K562 (cell line): ENCODE data around the gene CDH3. TPM values are rescaled to one million over a fixed set of nuclear protein-coding genes. Genes with fewer than 3 reads are reported as not detected.

Experiments
- ATAC-seq: fragments of 200-7000 bp; cut with Tn5 transposase; 3 replicates; pipeline ENCODE4 v1.9.1; 2020; ENCODE audit warnings: moderate library complexity
- BruUV-seq: library from RNA; stranded (reverse); fragments of 400-500 nt; replicated peaks from 2 replicates; lab custom pipeline; 2021; lab: Mats Ljungman, UMichigan
- CTCF ChIA-PET: fragments of 300-600 bp; formaldehyde crosslinking; extraction: SDS; loops from one replicate; lab custom pipeline; 2021; ENCODE audit warnings: low intra/inter-chr PET ratio; lab: Yijun Ruan, JAX
- POLR2A ChIA-PET: fragments of 300-600, 350-650 bp; sonication (Branson Sonifier 250); formaldehyde crosslinking; extraction: SDS; loops from one replicate; lab custom pipeline; 2021; ENCODE audit warnings: antibody characterized with exemption, inconsistent platforms; lab: Yijun Ruan, JAX
- DNase-seq, 4 experiments: peaks; one replicate each; pipeline versions ENCODE4 v3.0.0 to v3.0.0-alpha.2; 2011 to 2018; ENCODE audit warnings: low spot score in 3 of 4, mixed read lengths in 3 of 4; ENCODE audit errors: extremely low read depth in 1 of 4
- FAIRE-seq: peaks from 2 replicates; lab custom pipeline; 2011; peaks lifted over from hg19 to GRCh38; lab: Jason Lieb, UNC
- H2AFZ ChIP-seq: 2 replicates; pipeline ENCODE4 v1.6.0; 2011; ENCODE audit warnings: low read depth, low read length, control low read depth, inconsistent platforms
- H3K27ac ChIP-seq: fragments of 200-600 bp; 3 replicates; pipeline ENCODE4 v1.8.0; 2011; ENCODE audit warnings: low read depth, mild to moderate bottlenecking, control low read depth, inconsistent platforms, low read length, moderate library complexity, mixed read lengths; ENCODE audit errors: extremely low read depth
- H3K27me3 ChIP-seq, 2 experiments: fragments of 300-600 bp in 1 of 2; 2 replicates in 1 of 2; 3 replicates in 1 of 2; pipeline versions ENCODE4 v1.6.0 to v1.8.0; 2011; ENCODE audit warnings: inconsistent platforms in 2 of 2, low read length in 2 of 2, mild to moderate bottlenecking in 1 of 2, mixed read lengths in 1 of 2, moderate library complexity in 1 of 2; ENCODE audit not compliant: control insufficient read depth in 2 of 2, insufficient read depth in 2 of 2
- H3K36me3 ChIP-seq: fragments of 300-600 bp; 3 replicates; pipeline ENCODE4 v1.8.0; 2011; ENCODE audit warnings: mild to moderate bottlenecking, low read length, inconsistent platforms; ENCODE audit not compliant: control insufficient read depth, insufficient read depth
- H3K4me1 ChIP-seq, 2 experiments: fragments of 200-600 bp in 1 of 2; replicated peaks in 1 of 2; 2 replicates in 1 of 2; 3 replicates in 1 of 2; pipeline versions ENCODE4 v1.5.1 to v1.8.0; 2011; ENCODE audit warnings: inconsistent platforms in 2 of 2, low read length in 2 of 2, mild to moderate bottlenecking in 1 of 2, mixed read lengths in 1 of 2, moderate library complexity in 1 of 2; ENCODE audit not compliant: control insufficient read depth in 2 of 2, insufficient read depth in 2 of 2
- H3K4me2 ChIP-seq: 2 replicates; pipeline ENCODE4 v1.6.1; 2011; ENCODE audit warnings: low read length, control low read depth, inconsistent platforms, mixed read lengths; ENCODE audit not compliant: insufficient read depth
- H3K4me3 ChIP-seq: fragments of 200-600 bp; sonication (generic), shearing (Covaris generic); 2 replicates; pipeline ENCODE4 v1.5.1; 2016; ENCODE audit warnings: control low read depth, inconsistent platforms
- H3K79me2 ChIP-seq: fragments of 200-600 bp; 3 replicates; pipeline ENCODE4 v1.8.0; 2011; ENCODE audit warnings: low read length, inconsistent platforms; ENCODE audit not compliant: control insufficient read depth, insufficient read depth
- H3K9ac ChIP-seq, 2 experiments: 2 replicates each; pipeline versions ENCODE4 v1.6.0 to v1.6.1; 2011; ENCODE audit warnings: low read depth in 2 of 2, low read length in 2 of 2, control low read depth in 1 of 2, inconsistent platforms in 1 of 2, mild to moderate bottlenecking in 1 of 2, mixed read lengths in 1 of 2; ENCODE audit not compliant: insufficient read depth in 1 of 2
- H3K9me1 ChIP-seq: one replicate; pipeline ENCODE4 v1.6.0; 2011; ENCODE audit warnings: inconsistent platforms, mild to moderate bottlenecking, low read length, moderate library complexity; ENCODE audit not compliant: control insufficient read depth, insufficient read depth
- H3K9me3 ChIP-seq: replicated peaks from 2 replicates; pipeline ENCODE4 v1.5.1; 2011; ENCODE audit warnings: low read depth, low read length, inconsistent platforms; ENCODE audit not compliant: control insufficient read depth, insufficient read depth
- H4K20me1 ChIP-seq: replicated peaks from 2 replicates; pipeline ENCODE4 v1.6.1; 2011; ENCODE audit warnings: low read length, inconsistent platforms, mixed read lengths; ENCODE audit not compliant: control insufficient read depth, insufficient read depth
- C11orf30 ChIP-seq: fragments of 450-650 bp; IDR thresholded peaks from 2 replicates; pipeline ENCODE4 v1.6.1; 2016; ENCODE audit warnings: low read depth, mild to moderate bottlenecking
- CCAR2 ChIP-seq: fragments of 200-400 bp; formaldehyde crosslinking; IDR thresholded peaks from 2 replicates; pipeline ENCODE4 v1.6.1; 2017; ENCODE audit warnings: mild to moderate bottlenecking, low read depth, low read length
- DNMT1 ChIP-seq: fragments of 450-650 bp; IDR thresholded peaks from 2 replicates; pipeline ENCODE4 v1.6.1; 2016; ENCODE audit warnings: antibody characterized with exemption, mild to moderate bottlenecking
- IRF9 ChIP-seq: fragments of 450-650 bp; IDR thresholded peaks from 2 replicates; pipeline ENCODE4 v1.6.1; 2016; ENCODE audit warnings: missing biosample characterization, missing genetic modification characterization
- PBX2 ChIP-seq, 2 experiments: IDR thresholded peaks in 1 of 2; conservative IDR thresholded peaks in 1 of 2; 2 replicates each; pipeline ENCODE4 v1.6.1; 2016; ENCODE audit warnings: low read depth in 2 of 2, mild to moderate bottlenecking in 1 of 2, missing compliant biosample characterization in 1 of 2, missing genetic modification characterization in 1 of 2, moderate library complexity in 1 of 2
- RBM34 ChIP-seq: fragments of 200-400 bp; formaldehyde crosslinking; IDR thresholded peaks from 2 replicates; pipeline ENCODE4 v1.6.1; 2018; ENCODE audit warnings: low read length, borderline replicate concordance; ENCODE audit not compliant: insufficient read depth
- SIN3A ChIP-seq, 2 experiments: fragments of 150-350 bp in 1 of 2; IDR thresholded peaks; 2 replicates each; pipeline ENCODE4 v1.6.1; 2011 to 2016; ENCODE audit warnings: borderline replicate concordance in 2 of 2, low read depth in 2 of 2, low read length in 2 of 2, mild to moderate bottlenecking in 2 of 2, moderate library complexity in 2 of 2; ENCODE audit not compliant: control insufficient read depth in 1 of 2
- SMC3 ChIP-seq: conservative IDR thresholded peaks from 2 replicates; pipeline ENCODE4 v1.6.1; 2011; ENCODE audit warnings: low read depth, low read length, improper control_type of control experiment; ENCODE audit not compliant: insufficient read depth
- THRAP3 ChIP-seq: fragments of 450-650 bp; IDR thresholded peaks from 2 replicates; pipeline ENCODE4 v1.6.1; 2016; ENCODE audit warnings: mild to moderate bottlenecking, inconsistent platforms, borderline replicate concordance
- TOE1 ChIP-seq, 2 experiments: fragments of 450-650 bp in 1 of 2; sonication (generic) in 1 of 2; formaldehyde crosslinking in 1 of 2; IDR thresholded peaks; 2 replicates each; pipeline versions ENCODE4 v1.7.1 to v1.8.0; 2016 to 2022; ENCODE audit warnings: borderline replicate concordance in 2 of 2, mild to moderate bottlenecking in 2 of 2, antibody characterized with exemption in 1 of 2, inconsistent platforms in 1 of 2, low read depth in 1 of 2, missing genetic modification reagents in 1 of 2, moderate library complexity in 1 of 2
- ZNF133 ChIP-seq: fragments of 250-450 bp; sonication (Bioruptor Pico); IDR thresholded peaks from 2 replicates; pipeline ENCODE4 v1.4.0; 2020; ENCODE audit warnings: mild to moderate bottlenecking
- ZNF316 ChIP-seq: fragments of 450-650 bp; IDR thresholded peaks from 2 replicates; pipeline ENCODE4 v1.6.1; 2016
- ZNF408 ChIP-seq: fragments of 250-450 bp; sonication (Bioruptor Pico); IDR thresholded peaks from 2 replicates; pipeline ENCODE4 v1.4.0; 2020; ENCODE audit warnings: low read depth, mild to moderate bottlenecking, moderate library complexity
- ZNF449 ChIP-seq: fragments of 250-450 bp; sonication (Bioruptor Pico); IDR thresholded peaks from 2 replicates; pipeline ENCODE4 v1.8.0; 2022; ENCODE audit warnings: moderate library complexity, mild to moderate bottlenecking, inconsistent platforms
- ZNF655 ChIP-seq: fragments of 250-450 bp; sonication (Bioruptor Pico); IDR thresholded peaks from 2 replicates; pipeline ENCODE4 v1.5.0; 2021
- WGBS: fragments of 100-300 bp; shearing (Covaris generic); methylation state at CpG from one replicate; pipeline ENCODE4 v1.1.6; 2016; ENCODE audit warnings: low coverage, mixed read lengths; ENCODE audit not compliant: insufficient coverage; ENCODE audit errors: missing lambda C conversion rate; 5-methylcytosine and 5-hydroxymethylcytosine counted together
- in situ Hi-C: fragments of 300-500 bp; cut with MboI; formaldehyde crosslinking; loops from 4 replicates; pipeline ENCODE4 v1.15.0; 2018; ENCODE audit warnings: inconsistent platforms, mixed read lengths
- intact Hi-C: fragments of 100-400 bp; cut with micrococcal nuclease; formaldehyde crosslinking; loops from 2 replicates; pipeline ENCODE4 v1.14.2; 2022
- polyA plus RNA-seq, 8 experiments: library from polyadenylated mRNA; depleted of rRNA in 4 of 8; stranded (reverse) in 5 of 8; unstranded in 3 of 8; fragments of >200 nt; fragmentation: Nextera tagmentation in 2 of 8; fragmentation: Illumina TruSeq in 1 of 8; extraction: Ambion mirVana in 2 of 8; extraction: Trizol in 1 of 8; gene quantifications; 2 replicates each; pipeline versions ENCODE4 v1.2.1 to v1.2.3, GENCODE V29; 2011 to 2014; ENCODE audit warnings: inconsistent platforms in 1 of 8, missing spikeins in 1 of 8
- total RNA-seq, 7 experiments: library from RNA; depleted of rRNA in 6 of 7; stranded (reverse); fragments of >200 nt in 6 of 7; fragmentation: Illumina TruSeq in 2 of 7; extraction: Trizol in 2 of 7; gene quantifications; 2 replicates each; pipeline versions ENCODE4 v1.2.1 to v1.2.3, GENCODE V29; 2011 to 2021; ENCODE audit warnings: low replicate concordance in 1 of 7

The CDH3 gene
- total and polyA plus RNA-seq, 9 of the 15 experiments (the other 6 are each of a cell fraction or from before 2014, with no cell fraction given): 0.06 to 0.09 TPM; not detected in 7

GRCh38 chr16:68700120-68700519, 55.0 kb downstream of the CDH3 start:
- H4K20me1 ChIP-seq: no peaks in the 10 kb centered on the region; the same call in 1 of the 2 replicates
- POLR2A ChIA-PET: interaction anchor here (0.6 to 0.7 kb wide), 2 partner anchors 36 to 132 kb away, joined by 3 read pairs; no protein-coding TSS in a partner anchor
- in situ Hi-C loops (loop anchor here (10.0 kb wide), 1 partner anchor 415 kb away; no protein-coding TSS in a partner anchor), intact Hi-C loops (loop anchor here (10.0 kb wide), 1 partner anchor 425 kb away; no protein-coding TSS in a partner anchor)
- H3K4me3 ChIP-seq: no peak overlapping the region
- H3K36me3 ChIP-seq: no peaks in the 10 kb centered on the region
- no peaks in the 10 kb centered on the region for H3K9me1 ChIP-seq
- no peaks in the 10 kb centered on the region for H3K79me2 ChIP-seq
- H3K4me1 ChIP-seq: peaks cover 5 to 6% of the 10 kb centered on the region in 2 experiments; a peak in 2 of 5 replicates
- FAIRE-seq (no peak), DNase-seq (no peak), ATAC-seq (no peak)
- H3K9ac ChIP-seq: no peak overlapping the region
- BruUV-seq: no TSS peak
- CTCF ChIA-PET: no interaction called here
- WGBS: 13% methylated on average over 6 of the region's 6 CpGs
- H3K9me3 ChIP-seq: no peaks in the 10 kb centered on the region
- H3K27me3 ChIP-seq: peaks cover 36 to 58% of the 10 kb centered on the region in 2 experiments
- H3K4me2 ChIP-seq: no peak overlapping the region
- no peak overlapping the region for H2AFZ ChIP-seq
- H3K27ac ChIP-seq: no peak overlapping the region
- TF ChIP-seq TOE1 (IDR thresholded peaks at IDR 0.05; ENCODE audit: borderline replicate concordance): no peak
- no peak for TF ChIP-seq TOE1 (CRISPR knock-in tag; IDR thresholded peaks at IDR 0.05; ENCODE audit: borderline replicate concordance, low read depth)
- no peak for TF ChIP-seq CCAR2
- TF ChIP-seq ZNF655 (CRISPR knock-in tag): no peak
- no peak for TF ChIP-seq SMC3
- no peak for TF ChIP-seq SIN3A (IDR thresholded peaks at IDR 0.05; ENCODE audit: borderline replicate concordance in 2 of 2, control insufficient read depth in 1 of 2, low read depth in 2 of 2, low read length in 2 of 2)
- TF ChIP-seq ZNF316: peak; percentile 80
- no peak for TF ChIP-seq THRAP3
- TF ChIP-seq PBX2 (CRISPR knock-in tag; IDR thresholded peaks at IDR 0.05; ENCODE audit: low read depth): no peak
- TF ChIP-seq PBX2 (tag; conservative IDR thresholded peaks at IDR 0.05; ENCODE audit: low read depth): no peak
- no peak for TF ChIP-seq RBM34
- no peak for TF ChIP-seq IRF9
- no peak for TF ChIP-seq ZNF408 (CRISPR knock-in tag)
- no peak for TF ChIP-seq ZNF449 (CRISPR knock-in tag)
- TF ChIP-seq DNMT1: no peak
- TF ChIP-seq C11orf30: peak; percentile 54; the same call in 1 of the 2 replicates
- no peak for TF ChIP-seq ZNF133 (CRISPR knock-in tag)
